ENCODE data around the gene MCC. TPM values are rescaled to one million over a fixed set of nuclear protein-coding genes. Genes with fewer than 3 reads are reported as not detected.
A peak's percentile ranks its signal among the peaks of the same experiment; 100 is the strongest.

The MCC gene
- total RNA-seq, 1 donor from 2014 or later = 36.3 TPM

DNA sequence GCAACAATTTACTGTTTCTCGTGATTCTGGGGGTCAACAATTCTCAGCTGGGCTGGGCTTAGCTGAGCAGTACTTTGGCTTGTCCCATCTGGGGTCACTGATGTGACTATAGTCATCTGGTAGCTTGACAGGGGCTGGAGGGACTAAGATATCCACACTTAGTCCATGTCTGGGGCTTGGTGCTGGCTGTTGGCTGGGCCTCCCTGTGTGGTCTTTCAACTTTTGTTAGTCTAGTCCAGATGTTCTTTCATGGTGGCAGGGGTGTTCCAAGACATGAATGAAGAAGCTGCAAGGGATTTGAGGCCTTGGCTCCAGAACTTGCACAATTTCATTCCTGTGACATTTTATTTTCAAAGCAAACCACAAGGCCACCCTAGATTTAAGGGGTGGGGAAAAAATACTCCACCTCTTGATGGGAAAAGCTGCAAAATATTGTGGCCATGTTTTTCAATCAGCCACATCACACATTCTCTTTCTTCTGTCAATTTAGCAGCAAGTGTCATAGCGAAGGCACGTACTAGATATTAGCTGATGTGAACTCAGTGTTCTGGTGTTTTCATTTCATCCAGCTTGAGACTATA lies 112.7 kb downstream of the MCC start:
- DNase-seq (ENCODE audit: low spot score) (no peak), ATAC-seq (no peak)

GRCh38 chr5:113373426-113373825 lies 114.8 kb downstream of the MCC start:
- ATAC-seq = no peak

DNA sequence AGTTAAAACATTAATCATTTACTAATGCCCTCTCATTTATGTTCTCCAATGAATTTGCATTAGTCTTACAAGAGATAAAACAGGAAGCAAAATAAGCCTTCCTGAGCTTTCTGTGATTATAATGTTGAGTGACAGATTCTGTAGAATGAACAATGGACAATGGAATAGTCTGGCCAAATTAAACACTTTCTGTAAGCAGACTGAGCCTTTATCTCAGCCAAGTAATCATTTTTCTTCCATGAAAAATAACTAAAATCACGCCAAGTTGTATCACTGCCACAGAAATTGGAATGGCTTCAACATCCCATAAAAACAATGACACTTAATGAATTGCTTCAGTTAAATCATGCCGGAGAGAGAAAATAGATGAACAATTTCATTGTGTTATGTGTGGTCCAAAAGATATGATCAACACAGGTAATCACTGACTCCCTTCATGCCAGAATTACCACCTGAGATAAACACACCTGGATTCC lies 116.5 kb downstream of the MCC start:
- DNase-seq (ENCODE audit: low spot score) (no peak), ATAC-seq (peak; percentile 30)

More at GRCh38 chr5:113373426-113373825, 114.8 kb downstream of the MCC start:
- DNase-seq (ENCODE audit: low spot score) = no peak

GRCh38 chr5:113367586-113367985 lies 120.7 kb downstream of the MCC start:
- no peak for DNase-seq (ENCODE audit: low spot score)
- no peak for ATAC-seq

GRCh38 chr5:113364466-113364865 lies 123.8 kb downstream of the MCC start:
- no peak for ATAC-seq

DNA sequence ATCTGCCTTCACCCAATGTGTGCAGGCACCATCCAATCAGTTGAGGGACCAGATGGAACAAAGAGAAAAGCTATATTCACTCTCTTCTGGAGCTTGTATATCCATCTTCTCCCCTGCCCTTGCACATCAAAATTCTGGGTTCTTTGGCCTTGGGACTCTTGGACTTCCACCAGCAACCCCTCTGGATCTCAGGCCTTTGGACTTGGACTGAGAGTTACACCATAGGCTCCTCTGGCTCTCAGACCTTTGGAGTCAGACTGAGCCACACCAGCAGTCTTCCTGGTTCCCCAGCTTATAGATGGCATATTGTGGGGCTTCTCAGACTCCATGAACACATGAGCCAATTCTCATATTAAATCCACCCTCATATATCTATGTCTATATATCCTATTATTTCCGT lies 126.6 kb downstream of the MCC start:
- DNase-seq (ENCODE audit: low spot score) (peak; percentile 51), ATAC-seq (peak; percentile 90)

More at GRCh38 chr5:113364466-113364865, 123.8 kb downstream of the MCC start:
- DNase-seq (ENCODE audit: low spot score) = no peak

- no peak for DNase-seq (ENCODE audit: low spot score)
- ATAC-seq = no peak
These were observed 128.8 kb downstream of the MCC start for GRCh38 chr5:113359419-113359818.

- ATAC-seq (no peak), DNase-seq (ENCODE audit: low spot score) (no peak)
These were observed 129.6 kb downstream of the MCC start for GRCh38 chr5:113358696-113359095.

DNA sequence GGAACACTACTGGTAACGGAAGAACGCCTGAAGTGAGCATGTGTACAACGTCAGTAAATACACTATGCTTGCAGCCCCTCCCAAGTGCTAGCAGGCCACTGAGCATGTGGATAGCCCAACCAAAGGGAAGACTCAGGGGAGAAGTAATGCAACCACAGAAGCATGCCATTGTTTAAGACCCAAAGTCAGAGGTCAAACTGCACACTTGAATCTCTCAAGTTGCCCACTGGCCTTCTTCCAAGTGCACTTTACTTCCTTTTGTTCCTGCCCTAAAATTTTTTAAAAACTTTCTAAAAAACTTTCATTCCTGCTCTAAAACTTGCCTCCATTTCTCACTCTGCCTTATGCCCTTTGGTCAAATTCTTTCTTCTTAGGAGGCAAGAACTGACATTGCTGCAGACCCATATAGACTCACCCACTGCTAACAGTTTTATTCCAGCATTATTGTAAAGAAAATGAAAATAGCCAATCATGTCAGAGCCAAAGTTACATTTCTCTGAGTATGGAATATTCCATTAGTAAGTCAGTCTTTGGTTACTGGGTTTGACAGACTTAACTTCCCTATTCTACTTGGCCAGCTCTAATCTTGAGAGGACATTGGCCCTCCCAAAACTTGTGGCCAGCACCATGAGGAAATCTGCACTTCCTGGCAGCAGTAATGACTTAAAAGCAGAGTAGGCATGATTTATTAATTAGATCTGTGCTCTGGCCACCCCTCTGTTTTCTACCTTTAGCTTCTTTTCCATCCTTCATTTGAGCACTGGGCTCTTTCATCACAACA lies 130.4 kb downstream of the MCC start:
- DNase-seq (ENCODE audit: low spot score) (no peak), ATAC-seq (peak; percentile 39)

GRCh38 chr5:113356487-113356886 lies 131.8 kb downstream of the MCC start:
- ATAC-seq (peak; percentile 80), DNase-seq (ENCODE audit: low spot score) (no peak)

DNA sequence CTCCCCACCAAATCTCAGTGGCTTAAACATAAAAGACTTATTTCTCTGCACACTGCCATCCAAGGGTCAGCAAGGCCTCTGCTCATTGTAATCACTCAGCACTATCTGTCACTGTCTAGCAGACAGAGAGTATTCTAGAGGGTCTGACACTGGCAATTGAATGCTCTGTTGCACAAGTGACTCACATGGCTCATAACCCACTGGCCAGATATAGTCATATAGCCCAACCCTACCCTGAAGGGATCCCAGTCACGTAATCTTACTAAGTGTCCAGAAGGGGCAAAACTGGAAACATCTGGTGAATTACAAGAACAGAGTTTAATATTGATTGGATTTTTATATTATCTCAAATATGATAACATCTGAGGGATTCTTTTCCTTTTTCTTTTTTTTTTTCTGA lies 134.2 kb downstream of the MCC start:
- ATAC-seq = no peak
- no peak for DNase-seq (ENCODE audit: low spot score)

GRCh38 chr5:113347572-113347971 lies 140.7 kb downstream of the MCC start:
- ATAC-seq (no peak), DNase-seq (ENCODE audit: low spot score) (no peak)

DNA sequence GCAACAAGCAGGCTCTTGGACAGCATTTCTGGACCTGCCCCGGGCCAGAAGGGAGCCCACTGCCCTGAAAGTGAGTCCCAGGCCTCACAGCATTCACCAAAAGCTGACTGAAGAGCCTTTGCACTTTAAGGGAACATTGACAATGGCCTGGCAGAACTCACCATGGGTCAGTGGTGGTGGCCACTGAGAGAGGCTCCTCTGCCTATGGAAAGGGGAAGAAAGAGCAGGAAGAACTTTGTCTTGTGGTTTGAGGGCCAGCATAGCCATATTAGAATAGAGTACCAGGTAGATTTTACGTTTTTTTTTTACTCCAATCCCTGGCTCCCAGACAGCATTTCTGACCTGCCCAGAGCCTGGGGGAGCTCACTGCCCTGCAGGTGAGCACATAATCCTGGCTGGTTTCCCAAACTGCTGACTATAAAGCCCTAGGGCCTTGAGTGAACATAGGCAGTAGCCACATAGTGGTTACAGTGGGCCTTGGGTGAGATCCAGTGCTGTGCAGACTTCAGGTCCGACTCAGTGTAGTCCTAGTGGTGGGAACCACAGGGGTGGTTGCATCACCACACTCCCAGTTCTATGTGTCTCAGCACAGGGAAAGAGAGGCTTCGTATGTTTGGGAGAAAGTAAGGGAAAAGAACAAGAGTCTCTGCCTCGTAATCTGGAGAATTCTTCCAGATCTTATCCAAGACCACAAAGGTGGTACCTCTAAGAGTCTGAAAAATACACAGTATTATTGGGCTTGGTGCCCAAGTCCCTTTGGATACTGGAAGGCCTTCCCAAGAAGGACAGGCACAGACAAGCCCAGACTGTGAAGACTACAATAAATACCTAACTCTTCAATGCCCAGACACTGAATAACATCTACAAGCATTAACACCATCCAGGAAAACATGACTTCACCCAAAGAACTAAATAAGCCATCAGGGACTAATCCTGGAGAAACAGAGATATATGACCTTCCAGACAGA lies 143.0 kb downstream of the MCC start:
- ATAC-seq (peak; percentile 52), DNase-seq (ENCODE audit: low spot score) (no peak)

DNA sequence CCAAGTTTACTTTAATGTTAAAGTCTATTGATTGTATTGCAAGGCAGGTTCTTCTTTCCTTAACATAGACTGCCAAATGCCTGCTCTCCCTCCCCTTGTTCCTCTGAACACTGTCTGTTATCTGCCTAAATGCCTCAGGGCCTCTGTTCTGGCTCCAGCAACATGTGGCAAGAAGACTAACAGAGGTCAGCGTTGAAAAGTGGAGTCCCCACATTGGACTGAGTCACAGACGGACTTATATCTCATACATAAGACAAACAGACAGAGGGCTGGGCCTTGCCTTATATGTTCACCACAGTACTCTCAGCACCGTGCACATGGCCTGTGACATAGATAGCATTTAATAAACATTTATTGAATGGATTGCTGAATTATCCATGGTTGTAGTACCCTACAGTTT lies 144.9 kb downstream of the MCC start:
- ATAC-seq (no peak), DNase-seq (ENCODE audit: low spot score) (no peak)

DNA sequence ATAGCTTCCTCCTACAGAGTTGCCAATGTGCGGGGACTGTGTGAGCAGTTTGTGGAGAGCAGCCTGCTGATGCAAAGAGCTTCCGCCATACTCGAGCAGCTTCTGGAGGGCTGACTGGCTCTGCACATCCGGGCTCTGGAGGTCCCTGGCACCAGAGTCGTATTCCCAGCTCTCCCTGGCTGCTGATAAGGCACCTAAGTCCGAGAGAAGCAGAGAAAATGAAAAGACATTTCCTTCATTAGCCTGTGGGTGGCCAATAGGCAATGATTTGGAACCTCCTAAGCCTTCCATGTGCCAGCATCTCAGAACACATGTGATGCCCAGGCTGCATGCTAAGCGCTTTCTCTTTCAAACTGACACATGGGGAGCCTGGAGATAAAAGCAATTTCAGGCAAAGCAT lies 147.7 kb downstream of the MCC start:
- DNase-seq (ENCODE audit: low spot score) = no peak
- ATAC-seq = peak; percentile 36

GRCh38 chr5:113338628-113339027 lies 149.6 kb downstream of the MCC start:
- ATAC-seq = peak; percentile 29
- no peak for DNase-seq (ENCODE audit: low spot score)

DNA sequence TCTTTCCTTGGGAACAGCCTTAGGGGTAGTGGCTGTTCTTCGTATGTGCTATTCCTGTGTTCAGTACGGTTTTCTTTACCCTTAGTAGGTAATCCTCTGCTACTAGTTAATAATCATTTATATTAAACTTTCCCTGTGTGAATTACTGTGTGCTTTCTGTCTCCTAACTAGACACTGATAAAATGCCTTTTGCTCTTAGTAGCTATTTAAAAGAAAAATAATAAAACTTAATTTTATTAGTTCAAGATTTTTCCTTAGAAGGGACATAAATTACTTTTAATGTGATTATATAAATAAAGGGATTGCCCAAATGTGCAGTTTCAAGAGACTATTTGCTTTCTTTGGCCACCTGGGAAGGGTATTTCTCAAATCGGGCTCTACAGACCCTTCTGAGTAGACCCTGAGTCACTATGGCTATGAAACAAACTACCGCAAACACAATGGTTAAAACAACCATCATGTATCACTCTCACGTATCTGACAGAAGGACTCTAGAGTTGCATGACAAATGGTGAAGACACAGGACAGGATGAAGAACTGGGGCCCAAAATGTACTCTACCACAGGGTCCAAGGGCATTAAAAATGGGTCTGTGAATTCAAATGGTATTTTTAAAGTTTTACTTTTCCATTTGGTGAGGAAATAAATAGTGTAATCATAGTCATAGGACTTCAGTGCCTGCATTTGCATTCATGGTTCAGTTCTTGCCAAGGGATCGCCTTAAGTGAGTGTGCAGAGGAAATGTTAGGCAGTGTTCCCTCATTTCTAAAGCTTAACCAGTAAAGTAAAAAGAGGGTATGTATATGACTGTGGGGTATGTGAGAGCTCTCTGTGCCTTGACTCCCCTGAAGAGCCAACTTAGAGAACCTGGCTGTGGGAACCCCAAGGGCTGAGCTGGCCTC lies 150.5 kb downstream of the MCC start:
- DNase-seq (ENCODE audit: low spot score) = no peak
- no peak for ATAC-seq

GRCh38 chr5:113336975-113337374 lies 151.3 kb downstream of the MCC start:
- ATAC-seq = peak; percentile 87
- no peak for DNase-seq (ENCODE audit: low spot score)

DNA sequence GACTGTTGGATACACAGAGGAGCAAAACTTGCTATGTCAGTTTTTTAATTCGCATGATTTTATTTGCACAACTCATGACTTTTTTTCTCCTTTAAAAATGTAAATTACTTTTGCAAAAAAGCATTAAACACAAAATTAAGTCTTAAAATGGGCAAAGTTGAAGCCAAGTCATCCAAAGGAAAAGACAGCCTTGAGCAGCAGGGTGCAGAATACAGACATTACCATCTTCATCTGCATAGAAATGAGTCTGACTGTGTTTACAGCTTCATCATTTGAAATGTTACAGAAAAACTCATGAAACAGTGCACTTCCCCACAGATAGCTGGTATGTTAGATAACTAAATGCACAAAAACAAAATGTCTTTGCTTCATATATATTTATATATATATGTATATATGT lies 154.8 kb downstream of the MCC start:
- DNase-seq (ENCODE audit: low spot score) (no peak), ATAC-seq (no peak)

GRCh38 chr5:113331209-113331551 lies 157.1 kb downstream of the MCC start:
- DNase-seq (ENCODE audit: low spot score) (no peak), ATAC-seq (peak; percentile 41)

Data from left lobe of liver (tissue), 2 donors.